H9 (cell line): ENCODE results near the gene HOXC6. TPM values are rescaled to one million over a fixed set of nuclear protein-coding genes. Genes with fewer than 3 reads are reported as not detected.

Source experiments
- DNase-seq: peaks from one replicate; pipeline ENCODE4 v3.0.0-alpha.2; 2017
- H2AFZ ChIP-seq: one replicate; pipeline ENCODE4 v1.6.1; 2013; ENCODE audit warnings: mild to moderate bottlenecking, low read length, control low read depth, moderate library complexity
- H2AK5ac ChIP-seq: 2 replicates; pipeline ENCODE4 v1.6.1; 2013; ENCODE audit warnings: low read length, control low read depth, mixed read lengths; ENCODE audit not compliant: insufficient read length
- H2BK120ac ChIP-seq: one replicate; pipeline ENCODE4 v1.6.1; 2013; ENCODE audit warnings: low read depth, mild to moderate bottlenecking, low read length, control low read depth, inconsistent platforms; ENCODE audit not compliant: poor library complexity, severe bottlenecking
- H2BK12ac ChIP-seq: 2 replicates; pipeline ENCODE4 v1.6.1; 2013; ENCODE audit warnings: low read length, control low read depth, mixed read lengths, low read depth; ENCODE audit not compliant: insufficient read length
- H2BK15ac ChIP-seq: 2 replicates; pipeline ENCODE4 v1.6.1; 2013; ENCODE audit warnings: low read depth, low read length, control low read depth
- H2BK20ac ChIP-seq: one replicate; pipeline ENCODE4 v1.6.1; 2013; ENCODE audit warnings: low read depth, mild to moderate bottlenecking, low read length, control low read depth, inconsistent platforms; ENCODE audit not compliant: poor library complexity, severe bottlenecking
- H2BK5ac ChIP-seq: 2 replicates; pipeline ENCODE4 v1.6.1; 2013; ENCODE audit warnings: low read length, control low read depth, mixed read lengths; ENCODE audit not compliant: insufficient read length
- H3K14ac ChIP-seq: 2 replicates; pipeline ENCODE4 v1.6.1; 2013; ENCODE audit warnings: low read length, control low read depth; ENCODE audit not compliant: insufficient read depth
- H3K18ac ChIP-seq: 2 replicates; pipeline ENCODE4 v1.6.1; 2013; ENCODE audit warnings: low read depth, mild to moderate bottlenecking, mixed read lengths, low read length, control low read depth; ENCODE audit not compliant: insufficient read length
- H3K23ac ChIP-seq: 2 replicates; pipeline ENCODE4 v1.6.1; 2013; ENCODE audit warnings: low read length, control low read depth, mixed read lengths, low read depth; ENCODE audit not compliant: insufficient read length
- H3K23me2 ChIP-seq: 2 replicates; pipeline ENCODE4 v1.6.1; 2013; ENCODE audit warnings: low read depth, mild to moderate bottlenecking, mixed read lengths, low read length, control low read depth; ENCODE audit not compliant: insufficient read length, poor library complexity, severe bottlenecking
- H3K27ac ChIP-seq: 2 replicates; pipeline ENCODE4 v1.5.1; 2013; ENCODE audit warnings: low read length, control low read depth, mixed read lengths, low read depth; ENCODE audit not compliant: insufficient read length
- H3K27me3 ChIP-seq: 2 replicates; pipeline ENCODE4 v1.6.1; 2013; ENCODE audit warnings: low read length, control low read depth, inconsistent platforms; ENCODE audit not compliant: insufficient read depth
- H3K4ac ChIP-seq: 2 replicates; pipeline ENCODE4 v1.6.1; 2013; ENCODE audit warnings: low read depth, mild to moderate bottlenecking, control low read depth, inconsistent platforms, low read length, moderate library complexity
- H3K4me1 ChIP-seq: 2 replicates; pipeline ENCODE4 v1.6.1; 2013; ENCODE audit warnings: low read length, control low read depth, inconsistent platforms; ENCODE audit not compliant: insufficient read depth
- H3K4me2 ChIP-seq: 2 replicates; pipeline ENCODE4 v1.6.1; 2013; ENCODE audit warnings: low read length, control low read depth, mixed read lengths; ENCODE audit not compliant: insufficient read length, insufficient read depth
- H3K56ac ChIP-seq: 2 replicates; pipeline ENCODE4 v1.6.1; 2013; ENCODE audit warnings: low read depth, mild to moderate bottlenecking, mixed read lengths, low read length, control low read depth; ENCODE audit not compliant: insufficient read length
- H3K79me1 ChIP-seq: 2 replicates; pipeline ENCODE4 v1.6.1; 2013; ENCODE audit warnings: low read depth, mild to moderate bottlenecking, moderate library complexity, low read length, control low read depth, inconsistent platforms; ENCODE audit not compliant: insufficient read depth, poor library complexity, severe bottlenecking
- H3K79me2 ChIP-seq: 2 replicates; pipeline ENCODE4 v1.6.1; 2013; ENCODE audit warnings: low read length, control low read depth, inconsistent platforms; ENCODE audit not compliant: insufficient read depth
- H3K9ac ChIP-seq: 2 replicates; pipeline ENCODE4 v1.6.1; 2013; ENCODE audit warnings: low read length, control low read depth, mixed read lengths; ENCODE audit not compliant: insufficient read length; ENCODE audit errors: extremely low read depth
- H3K9me3 ChIP-seq: one replicate; pipeline ENCODE4 v1.6.1; 2013; ENCODE audit warnings: low read depth, low read length, inconsistent platforms; ENCODE audit not compliant: control insufficient read depth
- H3T11ph ChIP-seq: one replicate; pipeline ENCODE4 v1.6.1; 2013; ENCODE audit warnings: mild to moderate bottlenecking, low read length, control low read depth, inconsistent platforms
- H4K20me1 ChIP-seq: one replicate; pipeline ENCODE4 v1.6.1; 2013; ENCODE audit not compliant: control insufficient read depth, insufficient read length, insufficient read depth
- H4K5ac ChIP-seq: 2 replicates; pipeline ENCODE4 v1.6.1; 2013; ENCODE audit warnings: low read depth, mild to moderate bottlenecking, mixed read lengths, low read length, control low read depth; ENCODE audit not compliant: insufficient read length
- H4K8ac ChIP-seq: replicated peaks from 2 replicates; pipeline ENCODE4 v1.6.1; 2013; ENCODE audit warnings: low read length, control low read depth, mixed read lengths, low read depth; ENCODE audit not compliant: insufficient read length
- H4K91ac ChIP-seq: 2 replicates; pipeline ENCODE4 v1.6.1; 2013; ENCODE audit warnings: low read depth, mild to moderate bottlenecking, moderate library complexity, mixed read lengths, low read length, control low read depth; ENCODE audit not compliant: insufficient read length
- H3K27ac Mint-ChIP-seq, 3 experiments: 2 replicates in 2 of 3; 3 replicates in 1 of 3; pipeline ENCODE4 v1.8.0; 2020 to 2021; ENCODE audit warnings: mixed read lengths in 3 of 3, mild to moderate bottlenecking in 1 of 3, moderate library complexity in 1 of 3
- H3K27me3 Mint-ChIP-seq: 2 replicates; pipeline ENCODE4 v1.8.0; 2021; ENCODE audit warnings: low read depth, mild to moderate bottlenecking, moderate library complexity, mixed read lengths
- H3K36me3 Mint-ChIP-seq, 3 experiments: 2 replicates in 2 of 3; 3 replicates in 1 of 3; pipeline ENCODE4 v1.8.0; 2020 to 2021; ENCODE audit warnings: low read depth in 3 of 3, mixed read lengths in 3 of 3; ENCODE audit not compliant: insufficient read depth in 1 of 3
- H3K4me1 Mint-ChIP-seq, 2 experiments: 2 replicates each; pipeline ENCODE4 v1.8.0; 2020; ENCODE audit warnings: mixed read lengths in 2 of 2
- H3K4me3 Mint-ChIP-seq, 2 experiments: 2 replicates in 1 of 2; 3 replicates in 1 of 2; pipeline ENCODE4 v1.8.0; 2020 to 2021; ENCODE audit warnings: mild to moderate bottlenecking in 2 of 2, mixed read lengths in 2 of 2, moderate library complexity in 1 of 2
- H3K9me3 Mint-ChIP-seq, 2 experiments: 2 replicates in 1 of 2; 3 replicates in 1 of 2; pipeline ENCODE4 v1.8.0; 2020; ENCODE audit warnings: mild to moderate bottlenecking in 2 of 2, mixed read lengths in 2 of 2, moderate library complexity in 1 of 2
- WGBS: extraction: QIAGEN DNeasy Blood & Tissue Kit; methylation state at CpG from one replicate; pipeline ENCODE4 v1.1.7; 2013; ENCODE audit warnings: missing lambda C conversion rate, low lambda C conversion rate, mixed read lengths; ENCODE audit not compliant: insufficient read length; ENCODE audit errors: extremely low coverage; 5-methylcytosine and 5-hydroxymethylcytosine counted together
- total RNA-seq: library from RNA; stranded (reverse); gene quantifications from 2 replicates; pipeline ENCODE4 v1.2.1, GENCODE V29; 2021
- TF ChIP-seq, protein P1 (sequence below): fragments of 200-600 bp; sonication (generic); conservative IDR thresholded peaks from 3 replicates; pipeline ENCODE4 v1.8.0; 2021; ENCODE audit warnings: antibody characterized with exemption, mild to moderate bottlenecking

HOXC6 gene
- total RNA-seq, 1 experiment from 2014 or later = not detected

DNA sequence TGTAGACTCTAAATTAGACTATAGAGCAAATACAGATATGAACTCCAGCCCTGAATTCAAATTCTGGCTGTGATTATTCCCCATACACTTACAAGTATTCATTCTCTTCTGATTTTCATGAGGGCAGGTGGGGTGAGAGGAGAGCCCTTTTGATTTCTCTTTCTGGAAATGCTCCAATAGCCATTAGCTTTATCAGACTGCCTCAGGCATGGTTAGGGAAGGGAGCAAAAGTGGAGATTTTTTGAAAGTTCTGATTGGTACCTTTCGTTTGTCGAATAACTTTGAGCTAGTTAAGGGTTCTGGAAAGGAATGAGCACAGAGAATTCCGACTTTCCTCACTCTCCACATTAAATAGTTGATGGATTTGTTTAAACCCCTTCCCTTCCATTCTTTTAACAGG is 12.4 kb downstream of the HOXC6 start:
- H2BK120ac ChIP-seq = no peak overlapping the region
- no peak overlapping the region for H3K23ac ChIP-seq
- H4K20me1 ChIP-seq = no peaks in the 10 kb centered on the region
- H2BK15ac ChIP-seq = no peak overlapping the region
- TF ChIP-seq, protein P1, sequence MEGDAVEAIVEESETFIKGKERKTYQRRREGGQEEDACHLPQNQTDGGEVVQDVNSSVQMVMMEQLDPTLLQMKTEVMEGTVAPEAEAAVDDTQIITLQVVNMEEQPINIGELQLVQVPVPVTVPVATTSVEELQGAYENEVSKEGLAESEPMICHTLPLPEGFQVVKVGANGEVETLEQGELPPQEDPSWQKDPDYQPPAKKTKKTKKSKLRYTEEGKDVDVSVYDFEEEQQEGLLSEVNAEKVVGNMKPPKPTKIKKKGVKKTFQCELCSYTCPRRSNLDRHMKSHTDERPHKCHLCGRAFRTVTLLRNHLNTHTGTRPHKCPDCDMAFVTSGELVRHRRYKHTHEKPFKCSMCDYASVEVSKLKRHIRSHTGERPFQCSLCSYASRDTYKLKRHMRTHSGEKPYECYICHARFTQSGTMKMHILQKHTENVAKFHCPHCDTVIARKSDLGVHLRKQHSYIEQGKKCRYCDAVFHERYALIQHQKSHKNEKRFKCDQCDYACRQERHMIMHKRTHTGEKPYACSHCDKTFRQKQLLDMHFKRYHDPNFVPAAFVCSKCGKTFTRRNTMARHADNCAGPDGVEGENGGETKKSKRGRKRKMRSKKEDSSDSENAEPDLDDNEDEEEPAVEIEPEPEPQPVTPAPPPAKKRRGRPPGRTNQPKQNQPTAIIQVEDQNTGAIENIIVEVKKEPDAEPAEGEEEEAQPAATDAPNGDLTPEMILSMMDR = no peak
- Mint-ChIP-seq H3K4me1 (peaks cover 0 to 6% of the 10 kb centered on the region in 2 experiments; a peak in 2 of 4 replicates), H3K27me3 (peaks cover 100% of the 10 kb centered on the region), H3K9me3 (peaks cover 7 to 8% of the 10 kb centered on the region in 2 experiments; a peak in 4 of 5 replicates), H3K27ac (no peak overlapping the region; a peak in 1 of 7 replicates), H3K36me3 (peaks cover 0 to 1% (median 0%) of the 10 kb centered on the region in 3 experiments; a peak in 1 of 7 replicates), H3K4me3 (no peak overlapping the region)
- H2BK12ac ChIP-seq = no peak overlapping the region
- H4K8ac ChIP-seq = no peak overlapping the region
- H3K4me1 ChIP-seq = no peaks in the 10 kb centered on the region
- H2BK5ac ChIP-seq = no peak overlapping the region
- no peaks in the 10 kb centered on the region for H3K79me1 ChIP-seq
- H3K4me2 ChIP-seq = no peak overlapping the region
- H3K14ac ChIP-seq = no peak overlapping the region
- H2AK5ac ChIP-seq = no peak overlapping the region
- no peak overlapping the region for H2AFZ ChIP-seq
- no peak overlapping the region for H4K5ac ChIP-seq
- H3K27ac ChIP-seq = no peak overlapping the region
- H3T11ph ChIP-seq = no peak overlapping the region
- H4K91ac ChIP-seq = no peak overlapping the region
- H3K9me3 ChIP-seq = no peaks in the 10 kb centered on the region
- no peak overlapping the region for H3K18ac ChIP-seq
- H2BK20ac ChIP-seq = no peak overlapping the region
- peaks cover 100% of the 10 kb centered on the region for H3K27me3 ChIP-seq
- no peak for DNase-seq
- no peak overlapping the region for H3K4ac ChIP-seq
- no peaks in the 10 kb centered on the region for H3K23me2 ChIP-seq
- no peak overlapping the region for H3K9ac ChIP-seq
- no CpG with 5 or more reads among the region's 3 CpGs for WGBS
- H3K79me2 ChIP-seq = no peaks in the 10 kb centered on the region
- no peak overlapping the region for H3K56ac ChIP-seq
